ENCODE measurements around the gene C1orf21. TPM values are rescaled to one million over a fixed set of nuclear protein-coding genes. Genes with fewer than 3 reads are reported as not detected.

The C1orf21 gene
- polyA plus RNA-seq, 1 experiment, result 4.3 TPM

DNA sequence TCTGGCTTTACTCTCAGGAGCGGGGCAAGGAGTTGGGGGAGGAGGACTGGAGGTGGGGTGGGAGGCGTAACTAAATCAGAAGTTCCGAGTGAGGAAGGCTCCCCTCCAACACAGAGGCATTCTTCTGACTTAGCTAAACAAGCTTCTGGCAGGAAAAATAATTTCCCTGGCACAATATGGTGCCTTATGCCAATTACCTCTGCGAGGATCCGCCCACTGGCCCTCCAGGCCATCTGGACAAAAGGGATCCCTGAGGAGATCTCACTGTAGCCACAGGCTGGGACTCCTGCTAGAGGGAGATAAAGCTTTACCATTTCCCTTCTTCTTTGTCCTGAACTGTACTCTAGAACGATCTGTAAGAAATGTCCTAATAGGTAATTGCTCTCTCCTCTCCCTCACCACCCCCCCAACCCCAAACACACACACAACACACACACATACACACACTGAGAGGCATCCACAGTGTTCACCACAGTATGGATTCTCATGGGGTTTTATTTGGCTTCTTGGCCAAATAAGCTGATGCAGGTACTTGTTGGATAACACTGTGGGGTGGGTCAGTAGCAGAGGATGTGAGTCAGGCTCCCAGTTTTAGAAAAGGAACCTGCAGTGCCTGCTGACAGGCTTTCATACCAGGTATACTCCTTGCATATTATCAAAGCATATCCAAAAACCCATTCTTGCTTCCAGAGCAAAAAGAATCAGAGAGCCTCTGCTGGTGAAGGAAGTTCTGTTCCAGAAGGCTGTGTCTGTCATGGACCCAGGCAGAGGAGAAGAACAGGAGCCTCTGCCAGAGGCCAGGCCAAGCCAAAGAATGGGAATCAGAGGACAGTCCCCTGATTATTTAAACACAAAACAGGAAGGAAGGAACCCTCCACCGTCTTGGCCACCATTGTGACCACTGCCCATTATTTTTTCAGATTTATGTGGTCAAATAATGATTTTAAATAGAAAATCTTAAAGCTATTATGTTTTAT lies 169.1 kb downstream of the C1orf21 start:
- ChIA-PET POLR2A (no interaction called here), CTCF (no interaction called here)
- TF ChIP-seq, protein P1, sequence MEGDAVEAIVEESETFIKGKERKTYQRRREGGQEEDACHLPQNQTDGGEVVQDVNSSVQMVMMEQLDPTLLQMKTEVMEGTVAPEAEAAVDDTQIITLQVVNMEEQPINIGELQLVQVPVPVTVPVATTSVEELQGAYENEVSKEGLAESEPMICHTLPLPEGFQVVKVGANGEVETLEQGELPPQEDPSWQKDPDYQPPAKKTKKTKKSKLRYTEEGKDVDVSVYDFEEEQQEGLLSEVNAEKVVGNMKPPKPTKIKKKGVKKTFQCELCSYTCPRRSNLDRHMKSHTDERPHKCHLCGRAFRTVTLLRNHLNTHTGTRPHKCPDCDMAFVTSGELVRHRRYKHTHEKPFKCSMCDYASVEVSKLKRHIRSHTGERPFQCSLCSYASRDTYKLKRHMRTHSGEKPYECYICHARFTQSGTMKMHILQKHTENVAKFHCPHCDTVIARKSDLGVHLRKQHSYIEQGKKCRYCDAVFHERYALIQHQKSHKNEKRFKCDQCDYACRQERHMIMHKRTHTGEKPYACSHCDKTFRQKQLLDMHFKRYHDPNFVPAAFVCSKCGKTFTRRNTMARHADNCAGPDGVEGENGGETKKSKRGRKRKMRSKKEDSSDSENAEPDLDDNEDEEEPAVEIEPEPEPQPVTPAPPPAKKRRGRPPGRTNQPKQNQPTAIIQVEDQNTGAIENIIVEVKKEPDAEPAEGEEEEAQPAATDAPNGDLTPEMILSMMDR (IDR thresholded peaks at IDR 0.05; ENCODE audit: insufficient read depth, low read depth, low read length), result no peak

DNA sequence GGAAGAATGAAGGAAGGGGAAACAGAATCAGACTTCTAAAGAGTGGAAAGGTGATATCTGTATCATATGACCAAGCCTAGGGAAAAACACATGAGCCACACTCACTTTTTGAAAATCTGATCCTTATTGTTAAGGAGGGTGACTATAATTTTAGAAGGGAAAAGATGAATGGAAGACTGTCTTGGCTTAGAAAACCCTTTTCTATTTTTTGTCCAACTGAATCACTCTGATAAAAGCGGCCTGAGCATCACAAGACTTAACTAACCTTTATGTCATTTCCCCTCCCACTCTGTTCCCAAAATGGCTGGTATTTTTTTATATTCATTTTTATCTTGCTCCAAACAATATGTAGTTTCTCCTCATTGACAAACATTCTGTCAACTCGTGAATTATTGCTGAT lies 169.8 kb downstream of the C1orf21 start:
- H3K4me3 ChIP-seq (ENCODE audit: low read depth, low read length), result no peak overlapping the region
- no peaks in the 10 kb centered on the region for H3K27me3 ChIP-seq (ENCODE audit: control insufficient read depth, insufficient read depth, low read length)
- H3K36me3 ChIP-seq (ENCODE audit: control insufficient read depth, insufficient read depth, low read length), result no peaks in the 10 kb centered on the region
- no peak for DNase-seq (ENCODE audit: low read depth)
- TF ChIP-seq, protein P1 (IDR thresholded peaks at IDR 0.05; ENCODE audit: insufficient read depth, low read depth, low read length), result no peak
- CTCF ChIA-PET, result interaction anchor here (0.8 kb wide), 1 partner anchor 59 kb away, joined by 3 read pairs; no protein-coding TSS in a partner anchor
- POLR2A ChIA-PET, result no interaction called here

More for the DNA sequence above, 169.1 kb downstream of the C1orf21 start:
- no peaks in the 10 kb centered on the region for H3K27me3 ChIP-seq (ENCODE audit: control insufficient read depth, insufficient read depth, low read length)
- H3K4me3 ChIP-seq (ENCODE audit: low read depth, low read length), result no peak overlapping the region
- H3K36me3 ChIP-seq (ENCODE audit: control insufficient read depth, insufficient read depth, low read length), result no peaks in the 10 kb centered on the region
- no peak for DNase-seq (ENCODE audit: low read depth)

DNA sequence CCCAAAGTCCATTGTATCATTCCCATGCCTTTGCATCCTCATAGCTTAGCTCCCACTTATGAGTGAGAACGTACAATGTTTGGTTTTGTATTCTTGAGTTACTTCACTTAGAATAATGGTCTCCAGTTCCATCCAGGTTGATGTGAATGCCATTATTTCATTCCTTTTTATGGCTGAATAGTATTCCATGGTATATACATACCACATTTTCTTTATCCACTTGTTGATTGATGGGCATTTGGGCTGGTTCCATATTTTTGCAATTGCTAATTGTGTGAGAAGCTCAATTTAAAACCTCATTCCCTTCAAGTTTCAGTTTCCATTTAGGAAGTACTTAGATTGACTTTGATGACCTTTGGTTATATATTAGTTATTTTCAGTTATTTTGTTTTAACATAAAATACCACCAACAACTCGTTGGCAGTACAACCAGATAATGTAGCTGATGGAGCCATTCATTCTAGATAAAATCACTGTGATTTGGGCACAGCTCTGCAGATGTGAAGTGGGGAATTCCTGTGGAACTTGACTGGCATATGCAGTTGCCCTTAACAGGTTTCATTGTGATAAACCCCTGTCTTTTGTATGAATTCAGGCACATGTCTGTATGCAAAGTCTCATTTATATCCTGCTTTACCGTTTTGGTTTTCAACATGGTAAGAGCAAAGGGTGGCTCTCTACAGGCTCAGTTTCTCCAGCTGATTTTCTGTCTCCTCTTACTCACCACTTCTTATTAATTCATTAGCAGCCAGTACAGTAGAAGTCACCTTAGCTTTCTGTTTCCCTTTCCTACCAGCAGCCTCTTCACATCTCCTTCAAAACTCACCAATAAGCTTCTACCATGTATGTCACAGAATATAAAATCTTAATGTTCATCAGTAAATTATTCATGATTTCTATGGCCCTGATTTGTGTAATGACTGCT lies 170.9 kb downstream of the C1orf21 start:
- Histone ChIP-seq H3K27me3 (ENCODE audit: control insufficient read depth, insufficient read depth, low read length) (no peaks in the 10 kb centered on the region), H3K36me3 (ENCODE audit: control insufficient read depth, insufficient read depth, low read length) (no peaks in the 10 kb centered on the region), H3K4me3 (ENCODE audit: low read depth, low read length) (no peak overlapping the region)
- ChIA-PET POLR2A (no interaction called here), CTCF (interaction anchor here (0.7 to 0.8 kb wide), 3 partner anchors 11 to 83 kb away, joined by 3 read pairs; no protein-coding TSS in a partner anchor)
- no peak for DNase-seq (ENCODE audit: low read depth)
- TF ChIP-seq, protein P1 (IDR thresholded peaks at IDR 0.05; ENCODE audit: insufficient read depth, low read depth, low read length), result no peak

DNA sequence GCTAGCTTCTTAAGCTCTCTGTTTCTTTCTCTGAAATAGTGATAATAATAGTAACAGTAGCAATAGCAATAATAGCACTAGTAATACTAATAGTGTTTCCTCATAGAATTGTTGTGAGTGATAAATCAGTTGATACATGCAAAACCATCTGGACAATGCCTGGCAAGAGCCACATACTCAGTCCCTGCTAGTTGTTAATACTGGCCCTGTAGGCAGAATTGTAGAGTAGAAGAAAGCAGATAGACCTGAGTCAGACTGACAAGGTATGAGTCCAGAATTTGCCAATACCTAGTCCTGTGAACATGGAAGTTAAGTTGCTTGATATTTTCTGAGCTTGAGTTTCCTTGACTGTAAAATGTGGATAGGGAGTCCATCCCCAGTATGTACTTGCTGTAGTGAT lies 171.9 kb downstream of the C1orf21 start:
- POLR2A ChIA-PET, result no interaction called here

More for the DNA sequence above, 171.9 kb downstream of the C1orf21 start:
- no peak for DNase-seq (ENCODE audit: low read depth)
- Histone ChIP-seq H3K4me3 (ENCODE audit: low read depth, low read length) (no peak overlapping the region), H3K36me3 (ENCODE audit: control insufficient read depth, insufficient read depth, low read length) (no peaks in the 10 kb centered on the region), H3K27me3 (ENCODE audit: control insufficient read depth, insufficient read depth, low read length) (no peaks in the 10 kb centered on the region)
- CTCF ChIA-PET, result interaction anchor here (0.9 kb wide), 1 partner anchor 105 kb away, joined by 4 read pairs; no protein-coding TSS in a partner anchor
- TF ChIP-seq, protein P1 (IDR thresholded peaks at IDR 0.05; ENCODE audit: insufficient read depth, low read depth, low read length), result no peak

Measured in BJ (cell line).